Measurements from ENCODE around the gene SOX6. TPM values are rescaled to one million over a fixed set of nuclear protein-coding genes. Genes with fewer than 3 reads are reported as not detected.

Gene SOX6
- total RNA-seq, 1 donor from 2014 or later = 1.6 TPM

DNA sequence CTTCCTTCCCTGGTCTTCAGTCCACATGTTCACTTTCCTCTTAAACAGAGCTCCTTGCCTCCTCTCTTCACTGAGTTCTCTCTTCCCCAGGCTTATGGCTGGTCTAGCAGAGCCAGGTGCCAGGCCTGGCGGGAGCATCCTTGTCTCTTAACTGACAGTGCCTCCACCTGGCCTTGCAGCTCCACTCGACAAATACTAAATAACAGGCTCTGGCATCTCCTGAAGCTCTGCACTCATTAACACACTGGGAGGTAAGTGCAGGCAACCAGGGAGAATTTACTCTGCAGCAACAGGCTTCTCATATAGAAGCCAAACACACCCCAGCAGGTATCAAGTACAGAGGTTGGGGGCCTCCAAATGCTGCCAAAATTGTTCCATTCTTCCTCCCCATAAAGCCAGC, 438.1 kb downstream of the SOX6 start:
- H3K4me3 ChIP-seq = no peak overlapping the region
- no peaks in the 10 kb centered on the region for H3K9me3 ChIP-seq
- intact Hi-C loops (cut with DNase I) = no loop called here
- no peaks in the 10 kb centered on the region for H3K27me3 ChIP-seq
- no peak overlapping the region for H3K27ac ChIP-seq
- no peaks in the 10 kb centered on the region for H3K4me1 ChIP-seq
- no peaks in the 10 kb centered on the region for H3K36me3 ChIP-seq
- no peak for DNase-seq (ENCODE audit: low spot score in 2 of 2)
- TF ChIP-seq CTCF (IDR thresholded peaks at IDR 0.05) = no peak

Data from ascending aorta (tissue), 2 donors.